GM19397 (cell line): ENCODE results near the gene FRYL.
"Not testable (repeated sequence)": the region's sequence is repeated elsewhere in the genome, so short reads cannot be mapped to it uniquely, and the experiment has no call there.

Source experiments
- ATAC-seq: cut with Tn5 transposase; IDR thresholded peaks from one replicate; pipeline ENCODE4 v1.9.1; 2021; ENCODE audit warnings: mild to moderate bottlenecking, moderate library complexity; ENCODE audit not compliant: unreplicated experiment

The FRYL gene

DNA sequence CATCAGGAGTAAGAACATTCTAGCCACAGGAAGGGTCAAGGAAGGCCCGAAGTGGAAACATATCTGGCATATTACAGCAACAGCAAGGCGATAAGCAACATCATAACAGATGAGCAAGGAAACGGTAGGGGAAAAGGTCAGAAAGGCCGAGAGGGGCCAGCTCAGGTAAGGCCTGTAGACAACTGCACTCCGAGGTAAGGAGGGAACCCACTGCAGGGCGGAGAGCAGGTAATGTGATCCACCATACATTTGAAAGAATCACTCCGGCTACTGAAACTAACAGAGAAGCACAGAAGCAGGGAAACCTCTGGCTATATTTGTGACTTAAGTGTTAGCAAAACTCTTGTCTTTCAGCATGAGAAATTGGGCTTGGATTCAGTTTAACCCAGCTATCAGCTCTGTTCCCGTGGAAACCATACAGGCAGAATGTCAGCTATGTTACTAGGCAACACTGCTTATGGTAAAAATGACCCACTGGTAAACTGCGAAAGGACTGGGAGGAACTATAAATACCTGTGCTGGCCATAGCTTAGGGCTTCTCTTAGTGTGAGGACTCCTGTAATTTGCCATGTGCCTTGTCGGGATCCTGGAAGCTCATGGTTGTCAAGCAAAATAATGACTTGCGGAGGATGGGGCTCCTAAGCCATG is 31.0 kb downstream of the FRYL start:
- ATAC-seq, result no peak

DNA sequence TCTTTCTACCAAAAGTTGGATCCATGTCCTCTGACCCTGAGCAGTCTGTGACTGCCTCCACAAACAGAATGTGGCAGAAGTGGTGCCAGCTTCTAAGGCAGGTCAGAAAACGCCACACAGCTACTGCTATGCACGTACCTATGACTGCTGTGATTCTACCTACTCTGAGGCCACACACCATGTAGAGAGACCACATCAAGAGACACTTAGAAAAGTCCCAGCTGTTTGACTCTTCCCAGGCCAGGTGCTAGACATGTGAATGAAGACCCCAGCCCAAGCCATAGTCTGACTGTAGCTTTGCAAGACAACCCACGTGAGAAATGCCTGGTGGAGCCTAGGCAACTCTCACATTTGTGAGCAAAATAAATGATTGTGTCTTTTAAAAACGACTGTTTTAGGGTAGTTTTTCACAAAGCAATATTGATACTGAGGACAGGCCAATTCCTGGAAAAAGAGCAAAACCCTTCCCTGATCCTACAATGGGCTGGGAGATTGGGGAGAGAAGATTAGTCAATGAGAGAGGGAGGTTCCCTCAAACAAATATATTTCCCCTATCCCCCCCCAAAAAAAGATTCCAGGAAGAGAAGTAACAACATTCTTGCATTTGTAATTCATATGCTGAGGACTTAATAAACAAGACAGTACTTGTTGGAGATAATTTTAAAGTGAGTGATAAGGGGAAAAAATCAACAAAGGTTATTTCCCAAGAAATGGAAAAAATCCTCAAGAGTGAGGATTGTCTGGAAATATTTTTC is 33.3 kb downstream of the FRYL start:
- ATAC-seq, result no peak

DNA sequence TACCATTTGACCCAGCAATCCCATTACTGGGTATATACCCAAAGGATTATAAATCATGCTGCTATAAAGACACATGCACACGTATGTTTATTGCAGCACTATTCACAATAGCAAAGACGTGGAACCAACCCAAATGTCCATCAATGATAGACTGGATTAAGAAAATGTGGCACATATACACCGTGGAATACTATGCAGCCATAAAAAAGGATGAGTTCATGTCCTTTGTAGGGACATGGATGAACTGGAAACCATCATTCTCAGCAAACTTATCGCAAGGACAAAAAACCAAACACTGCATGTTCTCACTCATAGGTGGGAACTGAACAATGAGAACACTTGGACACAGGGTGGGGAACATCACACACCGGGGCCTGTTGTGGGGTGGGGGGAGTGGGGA is 34.9 kb downstream of the FRYL start:
- not testable (repeated sequence) for ATAC-seq

DNA sequence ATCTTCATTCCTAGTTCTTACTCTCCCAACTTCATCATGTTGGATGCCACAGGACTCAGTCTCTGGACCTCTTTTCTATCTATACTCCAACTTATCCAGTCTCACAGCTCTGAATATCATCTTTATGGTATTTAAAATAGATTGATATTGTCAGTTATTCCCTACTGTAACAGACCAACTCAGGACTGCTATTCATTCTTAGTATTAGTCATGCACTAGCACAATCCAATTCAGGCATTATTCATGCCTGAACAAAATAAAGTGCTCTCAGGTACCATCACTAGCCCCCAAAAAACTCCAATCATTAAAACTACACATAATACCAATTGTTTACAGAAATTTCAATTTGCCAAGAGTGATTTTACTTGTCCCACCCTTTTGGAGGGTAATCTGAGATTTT is 37.7 kb downstream of the FRYL start:
- ATAC-seq, result no peak

DNA sequence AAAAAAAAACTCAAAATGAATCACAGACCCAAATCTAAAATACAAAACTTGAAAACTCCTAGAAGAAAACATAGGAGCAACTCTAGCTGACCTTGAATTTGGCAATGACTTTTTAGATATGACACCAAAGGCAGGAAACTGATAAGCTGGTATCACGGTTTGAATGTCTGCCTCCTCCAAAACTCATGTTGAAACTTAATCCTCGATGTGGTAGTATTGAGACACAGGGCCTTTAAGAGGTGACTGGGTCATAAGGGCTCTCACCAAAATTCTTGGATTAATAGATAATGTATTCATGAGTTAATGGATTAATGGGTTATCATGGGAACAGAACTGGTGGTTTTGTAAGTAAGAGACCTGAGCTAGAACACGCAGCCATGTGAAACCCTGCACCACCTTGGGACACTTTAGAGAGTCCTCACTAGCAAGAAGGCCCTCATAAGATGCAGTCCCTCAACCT is 40.5 kb downstream of the FRYL start:
- ATAC-seq, result peak; percentile 54

DNA sequence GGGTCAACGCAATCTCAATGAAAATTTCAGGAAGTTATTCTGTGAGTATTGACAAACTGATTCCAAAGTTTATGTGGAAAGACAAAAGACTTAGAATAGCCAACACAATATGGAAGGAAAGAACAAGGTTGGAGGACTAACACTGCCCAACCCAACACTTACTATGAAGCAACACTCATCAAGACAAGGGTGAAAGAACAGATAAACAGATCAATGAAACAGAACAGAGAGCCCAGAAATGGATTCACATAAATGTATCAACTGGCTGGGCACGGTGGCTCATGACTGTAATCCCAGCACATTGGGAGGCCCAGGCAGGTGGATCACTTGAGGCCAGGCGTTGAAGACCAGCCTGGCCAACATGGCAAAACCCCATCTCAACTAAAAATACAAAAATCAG is 41.2 kb downstream of the FRYL start:
- no peak for ATAC-seq

DNA sequence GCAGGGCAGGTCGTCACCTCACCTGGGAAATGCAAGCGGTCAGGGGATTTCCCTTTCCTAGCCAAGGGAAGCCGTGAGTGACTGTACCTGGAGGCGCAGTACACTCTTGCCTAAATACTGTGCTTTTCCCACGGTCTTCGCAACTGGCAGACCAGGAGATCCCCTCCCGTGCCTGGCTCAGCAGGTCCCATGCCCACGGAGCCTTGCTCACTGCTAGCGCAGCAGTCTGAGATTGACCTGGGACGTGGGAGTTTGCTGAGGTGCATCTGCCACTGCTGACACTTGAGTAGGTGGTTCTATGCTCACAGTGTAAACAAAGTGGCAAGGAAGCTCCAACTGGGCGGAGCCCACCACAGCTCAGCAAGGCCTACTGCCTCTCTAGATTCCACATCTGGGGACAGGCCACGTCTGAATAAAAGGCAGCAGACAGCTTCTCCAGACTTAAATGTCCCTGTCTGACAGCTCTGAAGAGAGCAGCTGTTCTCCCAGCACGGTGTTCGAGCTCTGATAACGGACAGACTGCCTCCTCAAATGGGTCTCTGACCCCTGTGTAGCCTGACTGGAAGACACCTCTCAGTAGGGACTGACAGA is 51.1 kb downstream of the FRYL start:
- not testable (repeated sequence) for ATAC-seq

DNA sequence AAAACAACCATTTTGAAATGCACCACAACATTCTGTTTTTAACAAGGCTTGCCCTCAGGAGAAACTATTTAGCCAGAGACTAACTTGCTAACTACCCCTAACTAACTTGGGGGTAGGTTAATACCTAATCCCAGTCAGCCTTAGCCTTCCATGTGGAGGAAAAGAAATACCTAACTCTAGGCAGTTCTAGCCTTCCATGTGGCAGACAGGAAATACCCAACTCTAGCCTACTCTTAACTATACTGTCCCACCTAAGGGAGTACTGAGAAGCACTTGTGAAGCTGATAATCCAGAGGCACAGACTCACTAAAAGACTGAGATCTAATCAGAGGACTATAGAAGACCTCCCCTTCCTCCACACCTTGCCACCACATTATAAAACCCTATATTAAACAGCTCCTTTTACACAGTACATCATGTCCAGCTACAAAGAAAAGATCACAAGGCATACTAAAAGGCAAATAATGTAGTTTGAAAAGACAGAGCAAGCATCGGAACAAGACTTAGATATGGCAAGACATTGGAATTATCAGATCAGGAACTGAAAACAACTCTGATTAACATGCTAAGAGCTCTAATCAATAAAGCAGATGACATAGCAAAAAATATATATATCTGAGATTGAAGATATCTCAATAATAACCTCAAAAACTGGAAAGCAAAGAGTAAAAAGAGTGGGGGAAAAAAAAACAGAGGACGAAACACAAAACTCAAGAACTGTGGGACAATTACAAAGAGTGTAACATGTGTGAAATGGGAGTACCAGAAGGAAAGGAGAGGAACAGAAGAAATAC is 52.2 kb downstream of the FRYL start:
- no peak for ATAC-seq

DNA sequence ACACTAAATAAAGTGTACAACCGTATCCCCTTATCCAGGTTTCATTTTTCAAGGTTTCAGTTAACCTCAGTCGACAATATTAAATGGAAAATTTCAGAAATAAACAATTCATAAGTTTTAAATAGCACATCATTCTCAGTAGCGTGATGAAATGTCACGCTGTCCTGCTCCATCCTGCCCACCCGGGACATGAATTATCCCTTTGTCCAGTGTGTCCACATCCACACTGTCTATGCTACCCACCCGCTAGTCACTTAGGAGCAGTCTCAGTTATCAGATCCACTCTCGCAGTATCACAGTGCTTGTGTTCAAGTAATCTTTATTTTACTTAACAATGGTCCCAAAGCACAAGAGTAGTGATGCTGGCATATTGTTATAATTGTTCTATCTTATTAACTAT is 54.7 kb downstream of the FRYL start:
- no peak for ATAC-seq

DNA sequence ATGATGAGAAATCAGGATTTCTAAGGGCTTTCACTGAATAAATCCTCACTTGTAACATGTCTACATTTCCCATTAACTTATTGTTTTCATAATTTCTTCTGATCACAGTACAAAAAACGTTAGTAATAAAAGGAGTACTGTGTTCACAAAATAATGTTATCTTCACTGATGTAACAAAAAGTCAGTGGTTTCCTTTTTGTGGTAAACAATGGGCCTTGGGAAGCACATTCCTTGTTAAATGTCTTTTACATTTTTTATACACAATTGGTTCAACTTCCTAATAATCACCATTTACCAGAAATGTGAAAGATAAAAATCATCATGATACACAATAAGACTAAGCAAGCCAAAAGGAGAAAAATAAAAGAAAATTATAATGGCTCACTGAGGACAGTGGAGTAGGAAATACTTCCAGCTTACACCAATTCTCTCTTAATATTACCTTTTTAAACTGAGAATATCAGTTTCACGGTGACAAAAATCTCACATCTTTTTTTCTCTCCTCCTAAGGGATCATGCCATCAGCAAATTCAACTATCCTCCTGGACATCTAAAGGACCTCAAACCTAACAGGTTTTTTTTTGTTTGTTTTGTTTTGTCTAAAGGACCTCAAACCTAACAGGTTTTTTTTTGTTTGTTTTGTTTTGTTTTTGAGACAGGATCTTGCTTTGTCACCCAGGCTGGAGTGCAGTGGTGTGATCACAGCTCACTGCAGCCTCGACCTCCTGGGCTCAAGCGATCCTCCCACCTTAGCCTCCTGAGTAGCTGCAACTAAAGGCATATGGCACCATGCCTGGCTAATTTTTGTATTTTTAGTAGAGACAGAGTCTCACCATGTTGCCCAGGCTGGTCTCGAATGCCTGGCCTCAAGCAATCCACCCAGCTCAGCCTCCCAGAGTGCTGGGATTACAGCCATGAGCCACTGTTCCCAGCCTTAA is 57.3 kb downstream of the FRYL start:
- no peak for ATAC-seq

DNA sequence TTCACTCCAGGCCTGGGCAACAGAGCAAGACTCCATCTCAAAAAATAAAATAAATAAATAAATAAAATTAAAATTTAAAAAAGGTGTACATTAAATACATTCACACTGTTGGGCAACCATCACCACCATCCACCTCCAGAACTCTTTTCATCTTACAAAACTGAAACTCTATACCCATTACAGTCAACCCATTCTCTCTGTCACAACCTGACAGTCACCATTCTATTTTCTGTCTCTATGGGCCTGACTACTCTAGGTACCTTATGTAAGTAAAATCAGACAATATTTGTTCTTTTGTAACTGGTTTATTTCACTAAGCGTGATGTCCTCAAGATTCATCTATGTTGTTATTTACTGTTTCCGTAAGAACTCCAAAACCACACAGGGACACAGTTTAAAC is 59.6 kb downstream of the FRYL start:
- no peak for ATAC-seq

DNA sequence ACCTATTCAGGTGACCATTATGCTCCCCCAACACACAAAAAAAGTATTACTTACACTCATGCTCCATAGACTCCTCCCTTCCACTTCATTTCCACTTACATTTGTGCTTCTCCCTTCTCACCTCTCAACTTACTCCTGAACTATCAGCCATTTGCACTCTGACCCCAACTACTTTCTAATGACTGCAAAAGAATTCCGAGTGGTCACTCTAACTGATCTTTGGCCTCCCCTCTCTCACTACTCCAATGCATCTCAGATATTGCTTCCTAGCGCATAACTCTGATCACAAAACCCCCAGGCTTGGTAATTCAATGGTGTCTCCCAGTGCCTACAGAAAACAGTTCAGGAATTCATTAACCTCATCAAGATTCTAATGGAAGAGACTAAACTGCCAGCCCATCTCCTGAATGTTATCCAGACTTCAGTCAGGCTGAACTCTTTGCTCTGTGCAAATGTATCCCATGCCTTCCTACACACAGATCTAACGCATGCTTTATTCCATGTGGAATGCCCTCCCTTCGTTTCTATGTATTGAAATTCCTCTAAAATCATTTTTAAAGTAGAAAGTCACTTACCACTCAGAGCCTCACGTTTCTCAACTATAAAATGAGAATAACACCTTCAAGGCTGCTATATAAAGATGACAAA is 61.1 kb downstream of the FRYL start:
- ATAC-seq, result no peak

DNA sequence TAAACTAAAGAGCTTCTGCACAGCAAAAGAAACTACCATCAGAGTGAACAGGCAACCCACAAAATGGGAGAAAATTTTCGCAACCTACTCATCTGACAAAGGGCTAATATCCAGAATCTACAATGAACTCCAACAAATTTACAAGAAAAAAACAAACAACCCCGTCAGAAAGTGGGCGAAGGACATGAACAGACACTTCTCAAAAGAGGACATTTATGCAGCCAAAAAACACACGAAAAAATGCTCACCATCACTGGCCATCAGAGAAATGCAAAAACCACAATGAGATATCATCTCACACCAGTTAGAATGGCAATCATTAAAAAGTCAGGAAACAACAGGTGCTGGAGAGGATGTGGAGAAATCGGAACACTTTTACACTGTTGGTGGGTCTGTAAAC is 63.8 kb downstream of the FRYL start:
- ATAC-seq, result not testable (repeated sequence)

DNA sequence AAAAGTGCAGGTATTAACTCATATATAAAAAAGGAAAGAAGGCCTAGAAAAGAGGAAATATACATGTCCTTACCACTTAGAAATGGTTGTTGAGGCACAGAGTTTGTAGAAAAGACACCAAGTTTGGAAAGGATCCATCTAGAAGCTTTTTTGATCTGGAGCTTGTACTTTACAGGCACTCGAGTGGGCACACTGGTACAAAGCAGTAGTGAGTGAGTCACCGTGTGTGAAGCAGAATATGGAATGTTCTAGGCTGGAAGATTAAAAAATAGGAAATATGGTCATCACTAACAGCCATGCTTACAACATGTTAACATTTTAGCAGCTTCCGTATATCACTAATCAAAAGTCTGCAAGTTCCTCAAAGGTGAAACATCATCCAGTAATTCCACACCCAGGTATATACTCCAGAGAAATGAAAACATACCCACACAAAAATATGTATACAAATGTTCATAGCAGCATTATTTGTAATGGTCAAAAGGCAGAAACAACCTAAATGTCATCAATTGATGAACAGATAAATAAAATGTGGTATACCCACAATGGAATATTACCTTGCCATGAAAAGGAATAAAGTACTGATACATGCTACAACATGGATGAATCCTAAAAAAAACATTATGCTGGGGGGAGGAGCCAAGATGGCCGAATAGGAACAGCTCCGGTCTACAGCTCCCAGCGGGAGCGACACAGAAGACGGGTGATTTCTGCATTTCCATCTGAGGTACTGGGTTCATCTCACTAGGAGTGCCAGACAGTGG is 69.5 kb downstream of the FRYL start:
- no peak for ATAC-seq

DNA sequence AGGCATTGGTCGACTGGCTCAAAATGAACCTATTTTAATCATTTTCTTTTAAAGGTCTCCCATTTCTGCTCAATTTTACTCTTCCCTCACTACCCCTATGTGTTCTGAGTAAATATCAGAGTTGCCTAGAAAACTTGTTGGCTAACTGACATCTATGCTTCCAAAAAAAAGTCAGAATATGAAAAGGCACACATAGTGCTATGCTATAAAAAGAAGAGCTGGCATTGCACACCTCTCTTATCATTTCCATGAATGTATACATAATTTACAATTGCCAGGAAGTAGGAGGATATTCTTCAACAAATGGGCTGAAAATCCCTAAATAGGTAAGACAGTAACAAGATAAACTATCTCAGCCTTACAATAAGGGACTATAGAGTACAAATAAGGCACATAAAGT is 70.2 kb downstream of the FRYL start:
- ATAC-seq, result no peak

DNA sequence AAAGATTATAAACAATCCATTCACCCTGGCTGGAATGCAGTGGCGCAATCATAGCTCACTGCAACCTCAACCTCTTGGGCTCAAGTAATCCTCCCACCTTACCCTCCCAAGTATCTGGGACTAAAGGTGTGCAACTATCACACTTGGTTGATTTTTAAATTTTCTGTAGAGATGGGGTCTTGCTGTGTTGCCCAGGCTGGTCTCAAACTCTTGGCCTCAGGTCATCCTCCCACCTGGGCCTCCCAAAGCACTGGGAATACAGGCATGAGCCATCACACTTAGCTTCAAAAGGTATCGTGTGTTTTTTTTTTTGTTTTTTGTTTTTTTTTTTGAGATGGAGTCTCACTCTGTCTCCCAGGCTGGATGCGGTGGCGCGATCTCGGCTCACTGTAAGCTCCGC is 71.5 kb downstream of the FRYL start:
- ATAC-seq, result no peak

DNA sequence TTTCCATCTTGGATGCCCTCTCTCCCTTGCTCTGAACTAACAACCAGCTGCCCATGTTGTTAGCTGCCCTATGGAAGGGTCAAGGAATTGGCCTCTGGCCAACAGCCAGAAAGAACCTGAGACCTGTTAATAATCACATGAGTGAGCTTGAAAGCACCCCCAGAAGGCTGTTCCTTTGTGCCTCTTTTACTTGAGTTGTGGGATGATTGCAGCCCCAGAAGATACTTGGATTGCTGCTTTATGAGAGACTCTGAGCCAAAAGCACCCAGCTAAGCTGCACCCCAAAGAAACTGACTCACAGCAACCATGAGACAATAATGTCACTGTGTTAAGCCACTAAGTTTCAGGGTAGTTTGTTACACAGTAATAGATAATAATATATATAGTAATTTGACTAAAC is 73.3 kb downstream of the FRYL start:
- no peak for ATAC-seq

DNA sequence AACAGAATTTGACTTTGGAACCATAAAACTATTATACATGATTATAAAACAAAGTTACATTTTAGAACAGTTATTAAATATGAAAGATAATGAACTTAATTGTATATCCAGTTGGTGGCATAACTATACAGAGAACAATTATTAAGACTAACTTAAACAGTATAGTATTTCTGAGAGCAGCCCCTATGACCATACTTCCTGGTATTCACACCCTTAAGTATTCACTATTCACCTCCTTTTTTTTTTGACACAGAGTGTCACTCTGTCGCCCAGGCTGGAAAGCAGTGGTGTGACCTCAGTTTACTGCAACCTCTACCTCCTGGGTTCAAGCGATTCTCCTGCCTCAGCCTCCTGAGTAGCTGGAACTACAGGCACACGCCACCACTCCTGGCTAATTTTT is 74.5 kb downstream of the FRYL start:
- no peak for ATAC-seq
